NCI-H226 (cell line): ENCODE results near the gene NIT1.

Experiments
- DNase-seq: peaks from one replicate; pipeline ENCODE4 v3.0.0-alpha.2; 2015

NIT1 gene

GRCh38 chr1:161117759-161118581 is at the start of gene NIT1, which contains the start of gene PFDN2:
Gene NIT1 (plus strand): TSS chr1:161118105. CDS start chr1:161118177, 72 bp downstream.
Gene PFDN2 (minus strand): TSS chr1:161118037. CDS start chr1:161118026, 11 bp downstream.
- DNase-seq = peak; percentile 84

- DNase-seq = no peak
Observed at GRCh38 chr1:161068306-161069234, 49.3 kb upstream of the NIT1 start.

GRCh38 chr1:161069241-161069640 is 48.7 kb upstream of the NIT1 start:
- no peak for DNase-seq

GRCh38 chr1:161069731-161070270 is 48.1 kb upstream of the NIT1 start, which contains the start of gene ARHGAP30:
Gene ARHGAP30 (minus strand): TSS chr1:161069891. CDS start chr1:161069624, 267 bp downstream.
- peak; percentile 44 for DNase-seq

- DNase-seq = no peak
Observed at GRCh38 chr1:161070761-161071160, 47.1 kb upstream of the NIT1 start.

GRCh38 chr1:161071886-161072371 is 46.0 kb upstream of the NIT1 start:
- peak; percentile 27 for DNase-seq

GRCh38 chr1:161072751-161073449 is 45.0 kb upstream of the NIT1 start:
- DNase-seq = no peak

- no peak for DNase-seq
Observed at GRCh38 chr1:161073474-161074121, 44.3 kb upstream of the NIT1 start.

- DNase-seq = no peak
Observed at GRCh38 chr1:161074676-161075368, 43.1 kb upstream of the NIT1 start.

- no peak for DNase-seq
Observed at GRCh38 chr1:161076410-161076809, 41.5 kb upstream of the NIT1 start.

- no peak for DNase-seq
Observed at GRCh38 chr1:161077426-161077825, 40.5 kb upstream of the NIT1 start.

- DNase-seq = no peak
Observed at GRCh38 chr1:161079436-161080110, 38.3 kb upstream of the NIT1 start.

- DNase-seq = peak; percentile 71
Observed at GRCh38 chr1:161080441-161081405, 37.2 kb upstream of the NIT1 start.

GRCh38 chr1:161081519-161081918 is 36.4 kb upstream of the NIT1 start:
- no peak for DNase-seq

- no peak for DNase-seq
Observed at GRCh38 chr1:161082483-161082882, 35.4 kb upstream of the NIT1 start.

- DNase-seq = peak; percentile 96
Observed at GRCh38 chr1:161082996-161083747, 34.7 kb upstream of the NIT1 start.

- DNase-seq = no peak
Observed at GRCh38 chr1:161083748-161084596, 33.9 kb upstream of the NIT1 start.

GRCh38 chr1:161084597-161084988 is 33.3 kb upstream of the NIT1 start:
- no peak for DNase-seq
